Stimulated activated CD8-positive, alpha-beta memory T cell treated with anti-CD3 and anti-CD28 coated beads, Interleukin-15, amount 100 ng/mL, for 24 hours (primary cell): Measurements from ENCODE around the gene ENSA.
A peak's percentile ranks its signal among the peaks of the same experiment; 100 is the strongest.
"Not testable (repeated sequence)": the region's sequence is repeated elsewhere in the genome, so short reads cannot be mapped to it uniquely, and the experiment has no call there.

Experiments used
- DNase-seq: peaks from one replicate; pipeline ENCODE4 v3.0.0-alpha.2; 2020; ENCODE audit warnings: low read depth

The ENSA gene

GRCh38 chr1:150580966-150581365, 48.4 kb downstream of the ENSA start:
- not testable (repeated sequence) for DNase-seq

DNA sequence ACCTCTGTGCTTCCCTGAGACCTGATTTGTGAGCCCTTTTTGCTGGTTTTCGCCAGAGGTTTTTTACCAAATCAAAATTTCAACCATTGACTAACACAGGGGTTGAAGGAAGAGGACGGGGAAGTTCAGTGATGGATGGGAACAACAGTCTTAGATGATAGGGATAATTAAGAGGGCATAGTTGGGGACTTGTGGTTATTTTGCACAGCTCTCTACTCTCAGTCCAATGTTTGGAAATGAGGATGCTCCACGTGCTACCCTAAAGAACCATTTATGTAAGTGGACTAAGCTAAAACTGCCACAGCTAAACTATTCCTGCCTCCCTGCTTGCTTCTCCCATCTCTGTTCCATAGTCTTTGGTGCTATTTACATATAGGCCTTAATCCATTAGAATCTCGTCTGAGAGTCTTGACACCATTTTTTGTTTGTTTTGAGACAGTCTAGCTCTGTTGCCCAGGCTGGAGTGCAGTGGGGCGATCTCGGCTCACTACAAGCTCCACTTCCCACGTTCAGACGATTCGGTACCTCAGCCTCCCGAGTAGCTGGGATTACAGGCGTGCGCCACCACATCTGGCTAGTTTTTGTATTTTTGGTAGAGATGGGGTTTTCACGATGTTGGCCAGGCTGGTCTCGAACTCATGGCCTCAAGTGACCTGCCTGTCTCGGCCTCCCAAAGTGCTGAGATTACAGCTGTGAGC, 49.3 kb downstream of the ENSA start:
- DNase-seq = no peak

- peak; percentile 68 for DNase-seq
Measured at GRCh38 chr1:150579110-150579944, 50.1 kb downstream of the ENSA start, which contains the start of gene MCL1. TSS of gene MCL1 (minus strand) at chr1:150579610. CDS start at chr1:150579530, 80 bp downstream.

GRCh38 chr1:150578272-150579109, 50.9 kb downstream of the ENSA start:
- no peak for DNase-seq

- DNase-seq = no peak
Measured at GRCh38 chr1:150577557-150578271, 51.7 kb downstream of the ENSA start.

DNA sequence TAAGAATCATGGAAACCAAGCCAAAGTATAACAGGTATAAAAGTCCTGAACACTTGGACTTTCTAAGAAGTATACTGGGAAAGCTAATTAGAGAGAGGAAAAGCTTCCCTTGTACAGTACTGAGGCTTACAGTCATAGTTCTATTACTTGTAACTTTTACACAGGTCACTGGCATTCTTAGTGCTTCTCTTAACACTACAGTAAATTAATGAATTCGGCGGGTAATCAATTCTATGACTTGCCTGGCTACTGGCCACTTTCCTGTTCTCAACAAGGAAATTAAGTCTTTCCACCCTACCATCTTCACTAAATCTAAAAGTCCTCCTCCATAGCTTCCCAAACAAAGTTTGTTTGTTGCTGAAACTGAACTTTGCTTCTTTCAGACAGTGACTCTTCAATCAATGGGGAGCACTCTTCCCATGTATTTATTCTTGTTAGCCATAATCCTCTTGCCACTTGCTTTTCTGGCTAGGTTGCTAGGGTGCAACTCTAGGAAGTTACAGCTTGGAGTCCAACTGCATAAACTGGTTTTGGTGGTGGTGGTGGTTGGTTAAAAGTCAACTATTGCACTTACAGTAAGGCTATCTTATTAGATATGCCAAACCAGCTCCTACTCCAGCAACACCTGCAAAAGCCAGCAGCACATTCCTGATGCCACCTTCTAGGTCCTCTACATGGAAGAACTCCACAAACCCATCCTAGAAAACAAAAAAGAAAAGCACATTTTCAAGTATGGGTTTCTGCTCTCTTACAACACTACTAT, 52.4 kb downstream of the ENSA start:
- no peak for DNase-seq

GRCh38 chr1:150576367-150576711, 53.1 kb downstream of the ENSA start:
- no peak for DNase-seq

DNA sequence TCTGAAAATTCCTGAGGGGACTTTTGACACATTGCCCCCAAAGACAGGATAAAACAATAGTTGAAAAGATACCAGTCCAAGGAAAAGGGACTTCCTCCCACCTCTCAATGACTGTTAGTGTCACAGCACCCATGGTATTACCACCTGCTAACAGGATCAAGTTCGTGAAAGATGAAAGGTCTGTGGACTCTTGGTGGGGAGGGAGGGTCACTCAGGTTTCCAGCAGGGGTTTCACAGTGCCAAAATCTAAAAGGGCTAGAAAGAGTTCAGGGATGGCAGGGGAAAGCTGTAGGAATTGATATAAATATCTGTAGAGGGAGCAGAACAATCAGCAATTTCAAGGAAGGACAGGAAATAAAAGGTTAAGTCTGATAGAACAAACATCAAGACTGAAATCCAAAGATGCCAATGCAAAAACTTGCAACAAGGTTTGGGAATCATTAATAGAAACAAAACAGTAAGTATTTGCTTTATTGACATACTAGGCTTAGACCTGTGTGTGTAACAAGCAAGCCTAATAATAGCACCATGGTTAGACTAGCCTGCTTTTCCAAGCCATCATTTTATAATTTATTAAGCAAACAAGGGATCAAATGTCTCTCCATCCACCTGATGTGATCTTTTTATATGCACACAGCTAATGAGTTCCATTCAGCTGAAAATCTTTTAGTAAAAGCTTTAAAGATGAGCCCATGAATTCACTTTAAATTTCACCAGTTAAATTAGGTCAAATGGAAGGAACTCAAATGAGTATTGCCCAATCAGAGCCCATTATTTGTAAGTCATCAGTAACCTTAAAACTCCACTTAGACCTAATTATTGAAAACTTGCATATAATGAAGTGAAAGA, 53.7 kb downstream of the ENSA start:
- no peak for DNase-seq

GRCh38 chr1:150575072-150575489, 54.3 kb downstream of the ENSA start:
- DNase-seq = no peak

DNA sequence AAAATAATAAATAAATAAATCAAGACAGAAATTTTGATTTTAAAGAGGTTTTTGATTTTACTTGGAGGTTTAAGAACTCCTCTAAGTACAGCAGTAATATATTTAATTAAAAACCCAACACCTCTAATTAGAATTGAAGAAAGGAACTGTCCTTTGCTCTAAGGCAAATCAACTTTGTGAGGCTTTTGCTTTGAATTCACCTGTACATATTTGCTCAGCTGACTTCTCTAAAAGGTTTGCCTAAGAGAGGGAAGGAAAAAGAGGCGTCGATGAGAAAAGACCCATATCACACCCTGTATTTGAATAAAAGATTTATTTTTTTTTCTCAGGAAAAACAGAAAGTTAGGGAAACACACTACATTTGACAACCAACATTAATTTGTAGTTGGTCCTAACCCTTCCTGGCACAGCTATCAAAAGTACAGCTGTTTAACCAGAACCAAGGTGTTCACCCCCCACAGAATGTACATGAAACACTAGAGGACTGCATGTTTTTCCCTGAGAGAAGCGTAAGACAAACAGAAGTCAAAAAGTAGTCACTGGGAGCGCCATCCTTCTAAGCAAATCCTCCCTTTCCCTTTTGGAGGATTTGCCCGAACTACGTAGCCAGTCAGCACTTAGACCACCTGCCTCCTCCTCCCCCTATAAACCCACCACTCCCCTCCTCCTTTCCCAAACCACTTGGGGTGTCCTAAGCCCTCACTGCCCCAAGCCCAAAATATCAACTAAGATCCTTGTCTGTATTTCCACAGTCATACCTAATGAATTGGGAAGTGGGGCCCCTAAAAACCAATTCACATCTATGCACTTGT, 54.9 kb downstream of the ENSA start:
- DNase-seq = no peak

- not testable (repeated sequence) for DNase-seq
Measured at GRCh38 chr1:150573648-150574071, 55.8 kb downstream of the ENSA start.

DNA sequence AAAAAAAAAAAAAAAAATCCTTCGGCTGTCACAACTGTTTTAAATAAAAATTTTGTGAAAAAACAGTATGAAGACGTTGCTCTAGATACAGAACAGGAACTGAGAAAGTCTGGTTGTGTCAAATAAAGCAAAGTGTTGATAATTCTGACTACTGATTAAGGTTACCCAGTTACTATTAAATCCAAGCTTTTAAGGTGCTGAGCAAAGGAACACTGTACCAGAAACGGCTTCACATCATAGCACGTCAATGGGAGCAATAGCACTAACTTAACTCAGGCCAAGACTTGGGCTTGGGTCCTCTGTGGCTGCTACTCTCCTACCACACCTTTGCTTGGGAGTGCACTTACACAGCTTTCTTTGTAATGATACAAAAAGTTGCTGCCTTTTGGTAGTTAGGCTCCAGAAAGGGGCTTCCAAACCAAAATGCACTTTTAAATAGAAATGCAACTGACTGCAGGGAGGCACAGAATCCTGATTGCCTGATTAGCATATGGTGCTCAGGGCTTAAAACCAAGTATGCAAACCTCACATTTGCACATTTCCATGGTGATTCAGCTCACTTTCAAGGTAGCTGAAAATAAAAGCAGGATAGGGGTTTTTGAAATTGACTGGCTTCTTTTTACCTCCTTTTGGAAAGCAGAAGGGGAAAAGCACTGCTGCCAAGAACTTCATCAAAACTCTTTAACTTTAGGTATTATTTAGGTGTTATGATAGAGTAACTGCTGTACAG, 56.3 kb downstream of the ENSA start:
- DNase-seq = no peak
